Stomach (tissue), 9 donors: ENCODE measurements around the gene SYCE1L. TPM values are rescaled to one million over a fixed set of nuclear protein-coding genes. Genes with fewer than 3 reads are reported as not detected.
A peak's percentile ranks its signal among the peaks of the same experiment; 100 is the strongest.

Experiments
- DNase-seq, 2 donors: peaks; one replicate each; pipeline versions ENCODE4 v3.0.0 to v3.0.0-alpha.2; 2013 to 2019
- H3K27ac ChIP-seq, 5 donors: fragments of 200-600 bp in 4 of 5; sonication (generic) in 4 of 5; one replicate each; pipeline ENCODE4 v1.5.1; 2013 to 2019; ENCODE audit warnings: mild to moderate bottlenecking in 1 of 5, moderate library complexity in 1 of 5
- H3K27me3 ChIP-seq, 3 donors: fragments of 200-600 bp; sonication (generic); one replicate each; pipeline ENCODE4 v1.5.1; 2017 to 2019; ENCODE audit warnings: mixed run types in 1 of 3
- H3K36me3 ChIP-seq, 4 donors: fragments of 200-600 bp; sonication (generic); 1 replicate in 3 of 4; 2 replicates in 1 of 4; pipeline ENCODE4 v1.5.1; 2016 to 2019
- H3K4me1 ChIP-seq, 4 donors: fragments of 200-600 bp; sonication (generic); one replicate each; pipeline ENCODE4 v1.5.1; 2016 to 2019
- H3K4me3 ChIP-seq, 4 donors: fragments of 200-600 bp; sonication (generic) in 3 of 4; one replicate each; pipeline ENCODE4 v1.5.1; 2016 to 2019; ENCODE audit warnings: mild to moderate bottlenecking in 1 of 4
- H3K9me3 ChIP-seq, 4 donors: fragments of 200-600 bp; sonication (generic); one replicate each; pipeline ENCODE4 v1.5.1; 2016 to 2019
- CTCF ChIP-seq, 7 experiments: fragments of 450-650 bp in 4 of 7; fragments of 200-600 bp in 3 of 7; sonication (generic) in 3 of 7; IDR thresholded peaks; one replicate each; pipeline ENCODE4 v1.5.1; 2016 to 2019; ENCODE audit warnings: antibody characterized with exemption in 7 of 7, control low read depth in 2 of 7, mild to moderate bottlenecking in 1 of 7
- EP300 ChIP-seq: sonication (generic); formaldehyde crosslinking; IDR thresholded peaks from one replicate; pipeline ENCODE4 v1.6.1; 2017; ENCODE audit warnings: antibody characterized with exemption
- POLR2A ChIP-seq, 4 donors: fragments of 450-650 bp; IDR thresholded peaks; one replicate each; pipeline ENCODE4 v1.6.1; 2016; ENCODE audit warnings: antibody characterized with exemption in 4 of 4, control low read depth in 2 of 4, mild to moderate bottlenecking in 1 of 4, moderate library complexity in 1 of 4
- POLR2AphosphoS5 ChIP-seq, 3 donors: sonication (generic); formaldehyde crosslinking; IDR thresholded peaks; one replicate each; pipeline ENCODE4 v1.6.1; 2016; ENCODE audit warnings: antibody characterized with exemption in 3 of 3
- WGBS, 5 donors: extraction: QIAGEN DNeasy Blood & Tissue Kit in 3 of 5; methylation state at CpG; one replicate each; pipeline versions ENCODE4 v1.1.5 to v1.1.7; 2013 to 2018; 5-methylcytosine and 5-hydroxymethylcytosine counted together
- intact Hi-C: fragments of 100-400 bp; cut with DNase I; formaldehyde crosslinking; loops from one replicate; pipeline ENCODE4 v1.15.1; 2023; ENCODE audit warnings: low total_unique reads
- polyA plus RNA-seq, 3 donors: library from polyadenylated mRNA; stranded (reverse); fragments of 200-250 nt; gene quantifications; one replicate each; pipeline ENCODE4 v1.2.3, GENCODE V29; 2013
- total RNA-seq, 5 donors: library from RNA; depleted of rRNA; stranded (reverse); fragments of >200 nt; gene quantifications; one replicate each; pipeline versions ENCODE4 v1.1.0 to v1.2.3, GENCODE V29; 2014 to 2016
- donor health status: healthy with polysubstance abuse.
- donor health status: Bipolar disorder and iron deficiency.
- donor health status: healthy.

The SYCE1L gene
- total and polyA plus RNA-seq, 8 donors: 3.4 to 92.4 (median 5.5) TPM; not detected in 4

- H3K27me3 ChIP-seq: no peaks in the 10 kb centered on the region
- WGBS, 5 donors: 0% methylated on average over 46 to 63 of the region's 63 CpGs
- peaks cover 9 to 44% (median 32%) of the 10 kb centered on the region in 4 donors for H3K4me1 ChIP-seq
- peak within 1 kb of the TSS; percentile 92 to 99 (median 96) for H3K27ac ChIP-seq
- DNase-seq: peak; percentile 97 to 99
- peaks cover 9 to 30% (median 27%) of the 10 kb centered on the region in 4 donors for H3K36me3 ChIP-seq
- H3K4me3 ChIP-seq: peak within 1 kb of the TSS; percentile 72 to 85 (median 80)
- intact Hi-C loops: no loop called here
- no peaks in the 10 kb centered on the region for H3K9me3 ChIP-seq
- TF ChIP-seq POLR2A (IDR thresholded peaks at IDR 0.05) (peak in 2 of 4 donors; percentile 5 to 83), CTCF (IDR thresholded peaks at IDR 0.05) (no peak), POLR2AphosphoS5 (IDR thresholded peaks at IDR 0.05) (peak; percentile 3 to 84 (median 77))
Observed at GRCh38 chr16:77190478-77191258, 8.5 kb upstream of the SYCE1L start, which contains the start of gene MON1B. Gene MON1B (plus strand): TSS chr16:77191190. CDS start chr16:77191486, 296 bp downstream.

GRCh38 chr16:77191259-77191969 lies 7.8 kb upstream of the SYCE1L start:
- TF ChIP-seq CTCF (IDR thresholded peaks at IDR 0.05) (no peak), POLR2A (IDR thresholded peaks at IDR 0.05) (no peak), EP300 (no peak)
- Histone ChIP-seq H3K36me3 (peaks cover 14 to 37% (median 34%) of the 10 kb centered on the region in 4 donors), H3K4me3 (peak overlapping the region; percentile 72 to 85 (median 80)), H3K27ac (peak overlapping the region; percentile 88 to 99 (median 96)), H3K4me1 (peaks cover 9 to 44% (median 32%) of the 10 kb centered on the region in 4 donors), H3K9me3 (no peaks in the 10 kb centered on the region), H3K27me3 (no peaks in the 10 kb centered on the region)
- WGBS, 5 donors: 3 to 5% (median 4%) methylated on average over 24 of the region's 24 CpGs
- intact Hi-C loops: no loop called here
- DNase-seq: peak in 1 of 2 donors; percentile 63

GRCh38 chr16:77193377-77193776 lies 5.8 kb upstream of the SYCE1L start:
- Histone ChIP-seq H3K27me3 (no peaks in the 10 kb centered on the region), H3K27ac (no peak overlapping the region)

More at GRCh38 chr16:77193377-77193776, 5.8 kb upstream of the SYCE1L start:
- DNase-seq: no peak
- H3K36me3 ChIP-seq: peaks cover 23 to 57% (median 54%) of the 10 kb centered on the region in 4 donors
- TF ChIP-seq POLR2AphosphoS5 (IDR thresholded peaks at IDR 0.05): no peak
- TF ChIP-seq EP300: no peak
- no peak for TF ChIP-seq CTCF (IDR thresholded peaks at IDR 0.05)
- TF ChIP-seq POLR2A (IDR thresholded peaks at IDR 0.05): no peak
- 95 to 100% (median 97%) methylated on average over 12 to 13 of the region's 13 CpGs for WGBS, 5 donors
- peaks cover 9 to 44% (median 32%) of the 10 kb centered on the region in 4 donors for H3K4me1 ChIP-seq
- H3K4me3 ChIP-seq: no peak overlapping the region
- intact Hi-C loops: no loop called here
- H3K9me3 ChIP-seq: no peaks in the 10 kb centered on the region
